GM18526 (cell line): ENCODE results near the gene TBX19.

Experiments
- POLR2A ChIP-seq: IDR thresholded peaks from 3 replicates; pipeline ENCODE4 v1.6.1; 2011; ENCODE audit not compliant: insufficient read length; ENCODE audit errors: extremely low read depth

The TBX19 gene

DNA sequence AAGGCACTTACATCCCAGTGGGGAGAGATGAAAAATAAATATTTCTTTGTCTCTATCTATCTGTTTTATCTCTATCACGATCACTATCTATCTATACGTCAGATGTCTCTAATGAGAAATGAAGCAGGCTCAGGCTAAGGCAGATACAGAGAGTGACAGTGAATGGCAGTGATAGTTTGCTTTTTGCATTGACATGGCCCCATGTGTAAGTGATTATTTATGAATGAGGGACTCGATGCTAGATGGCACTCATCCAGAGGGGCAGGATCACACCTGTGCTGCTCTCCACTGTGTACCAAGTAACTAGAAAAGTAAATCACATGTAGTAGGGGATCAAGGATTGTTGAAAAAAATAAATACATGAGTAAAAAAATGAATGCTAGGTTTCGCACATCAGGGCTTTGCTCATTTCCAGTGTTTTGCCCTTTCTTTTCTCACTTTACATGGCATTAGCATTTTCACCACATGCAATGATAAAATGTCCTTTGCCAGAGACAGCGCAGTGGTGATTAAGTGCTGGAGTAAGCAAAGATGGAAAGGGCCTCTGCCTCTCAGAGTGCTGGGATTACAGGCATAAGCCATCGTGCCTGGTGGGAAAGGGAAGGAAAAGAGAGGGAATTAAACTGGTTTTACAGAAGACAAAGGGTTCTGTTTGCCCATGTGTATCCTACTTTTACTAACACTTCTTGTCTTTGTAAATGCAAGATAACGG lies 16.5 kb downstream of the TBX19 start:
- TF ChIP-seq POLR2A, result no peak

DNA sequence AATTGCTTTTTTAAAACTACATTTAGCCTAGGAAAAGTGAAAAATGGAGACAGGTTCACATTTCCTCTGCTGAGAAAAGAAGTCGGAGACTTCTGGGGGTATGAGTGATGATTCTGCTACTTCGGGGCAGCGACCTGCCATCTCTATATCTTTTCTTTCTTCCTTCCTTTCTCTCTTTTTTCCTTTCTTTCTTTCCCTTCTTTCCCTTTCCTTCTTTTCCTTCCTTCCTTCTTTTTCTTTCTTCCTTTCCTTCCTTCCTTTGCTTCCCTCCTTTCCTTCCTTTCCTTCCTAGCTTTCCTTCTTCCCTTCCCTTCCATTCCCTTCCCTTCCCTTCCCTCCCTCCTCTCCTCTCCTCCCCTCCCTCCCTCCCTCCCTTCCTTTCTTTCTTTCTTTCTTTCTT lies 17.8 kb downstream of the TBX19 start:
- TF ChIP-seq POLR2A, result no peak

DNA sequence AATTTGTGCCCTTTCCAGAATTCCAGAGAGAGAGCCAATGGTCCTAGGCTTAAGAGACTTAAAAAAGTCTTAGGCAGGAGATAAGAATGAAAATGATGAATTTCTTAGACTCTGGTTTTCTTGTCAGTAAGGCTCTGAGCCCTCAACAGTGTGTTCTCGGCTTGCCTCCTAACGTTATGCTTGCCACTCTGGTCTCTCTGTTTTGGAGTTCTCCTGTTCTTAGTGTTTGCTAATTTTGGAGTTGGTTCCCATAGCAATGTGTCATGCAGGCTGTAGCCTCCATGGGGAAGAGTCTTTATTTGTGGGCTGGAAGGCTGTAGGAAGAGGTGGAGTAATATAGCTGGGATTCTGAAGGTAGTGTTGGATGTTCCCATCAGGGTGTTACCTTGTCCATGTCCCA lies 19.9 kb downstream of the TBX19 start:
- TF ChIP-seq POLR2A, result no peak

DNA sequence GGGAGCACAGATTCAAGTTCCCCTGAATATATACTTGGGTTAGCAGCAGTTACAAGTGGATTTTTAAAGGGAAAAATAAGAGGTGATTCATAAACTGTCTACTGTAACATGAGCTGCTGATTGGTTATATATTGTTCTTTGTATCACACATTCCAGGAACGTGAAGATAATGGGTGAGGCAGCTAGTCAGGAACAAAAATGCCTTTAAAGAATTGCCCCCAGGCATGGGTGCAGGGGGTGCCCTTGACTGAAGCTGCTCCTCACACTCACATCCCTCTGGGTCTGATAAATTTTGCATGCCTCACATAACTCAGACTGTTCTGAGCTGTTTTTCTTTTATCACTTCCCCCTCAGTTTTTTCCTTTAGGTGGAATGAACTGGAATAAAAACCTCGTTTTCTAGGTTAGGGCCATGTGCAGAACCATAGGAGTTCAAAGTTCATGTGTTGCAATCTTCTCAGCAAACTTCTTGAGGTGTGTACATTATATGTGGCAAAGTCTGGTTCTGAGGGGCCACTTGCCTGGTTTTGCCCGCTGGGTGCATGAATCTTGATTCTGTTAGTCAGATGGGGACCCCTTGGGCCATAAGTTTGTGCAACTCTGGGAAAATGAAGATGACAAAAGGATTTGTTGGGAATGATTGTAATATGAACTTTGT lies 21.1 kb downstream of the TBX19 start:
- no peak for TF ChIP-seq POLR2A

DNA sequence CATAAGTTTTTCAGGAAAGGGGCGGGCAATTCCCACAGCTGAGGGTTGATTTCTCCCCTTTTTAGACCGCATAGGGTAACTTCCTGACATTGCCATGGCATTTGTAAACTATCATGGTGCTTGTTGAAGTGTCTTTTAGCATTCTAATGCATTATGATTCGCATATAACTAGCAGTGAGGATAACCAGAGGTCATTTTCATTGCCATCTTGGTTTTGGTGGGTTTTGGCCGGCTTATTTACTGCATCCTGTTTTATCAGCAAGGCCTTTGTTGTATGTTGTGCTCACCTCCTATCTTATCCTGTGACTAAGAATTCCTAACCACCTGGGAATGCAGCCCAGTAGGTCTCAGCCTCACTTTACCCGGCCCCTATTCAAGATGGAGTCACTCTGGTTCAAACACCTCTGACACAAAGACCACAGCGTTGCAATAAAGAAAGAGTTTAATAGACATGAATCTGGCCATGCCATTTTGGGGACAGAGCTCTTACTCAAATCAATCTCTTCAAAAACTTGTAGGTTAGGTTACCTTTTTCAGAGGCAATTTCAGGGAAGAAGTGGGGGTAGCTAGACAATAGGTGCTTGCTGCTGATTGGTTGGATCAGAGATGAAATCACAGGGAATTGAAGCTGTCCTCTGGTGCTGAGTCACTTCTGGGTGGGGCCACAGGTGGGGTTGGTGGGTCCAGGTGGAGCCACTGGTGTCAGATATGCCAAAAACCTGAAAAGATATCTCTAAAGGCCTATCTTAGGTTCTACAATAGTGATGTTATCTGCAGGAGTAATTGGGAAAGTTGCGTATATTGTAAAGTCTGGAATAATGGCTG lies 23.3 kb downstream of the TBX19 start:
- TF ChIP-seq POLR2A, result no peak

DNA sequence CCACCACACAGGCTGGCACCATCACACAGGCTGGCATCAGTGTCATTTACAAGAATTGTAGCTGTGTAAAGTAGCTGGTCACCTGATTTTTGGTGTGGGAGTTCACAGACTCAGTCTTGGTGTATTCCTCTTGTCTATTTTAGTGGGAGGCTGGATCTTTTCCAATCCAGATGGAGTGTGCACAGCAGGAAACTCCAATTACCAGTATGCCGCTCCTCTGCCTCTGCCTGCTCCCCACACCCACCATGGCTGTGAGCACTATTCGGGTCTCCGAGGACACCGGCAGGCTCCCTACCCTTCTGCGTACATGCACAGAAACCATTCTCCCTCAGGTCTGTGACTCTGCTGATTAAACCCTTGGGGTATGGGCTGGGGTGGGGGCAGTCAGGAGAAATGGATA lies 24.2 kb downstream of the TBX19 start:
- no peak for TF ChIP-seq POLR2A

DNA sequence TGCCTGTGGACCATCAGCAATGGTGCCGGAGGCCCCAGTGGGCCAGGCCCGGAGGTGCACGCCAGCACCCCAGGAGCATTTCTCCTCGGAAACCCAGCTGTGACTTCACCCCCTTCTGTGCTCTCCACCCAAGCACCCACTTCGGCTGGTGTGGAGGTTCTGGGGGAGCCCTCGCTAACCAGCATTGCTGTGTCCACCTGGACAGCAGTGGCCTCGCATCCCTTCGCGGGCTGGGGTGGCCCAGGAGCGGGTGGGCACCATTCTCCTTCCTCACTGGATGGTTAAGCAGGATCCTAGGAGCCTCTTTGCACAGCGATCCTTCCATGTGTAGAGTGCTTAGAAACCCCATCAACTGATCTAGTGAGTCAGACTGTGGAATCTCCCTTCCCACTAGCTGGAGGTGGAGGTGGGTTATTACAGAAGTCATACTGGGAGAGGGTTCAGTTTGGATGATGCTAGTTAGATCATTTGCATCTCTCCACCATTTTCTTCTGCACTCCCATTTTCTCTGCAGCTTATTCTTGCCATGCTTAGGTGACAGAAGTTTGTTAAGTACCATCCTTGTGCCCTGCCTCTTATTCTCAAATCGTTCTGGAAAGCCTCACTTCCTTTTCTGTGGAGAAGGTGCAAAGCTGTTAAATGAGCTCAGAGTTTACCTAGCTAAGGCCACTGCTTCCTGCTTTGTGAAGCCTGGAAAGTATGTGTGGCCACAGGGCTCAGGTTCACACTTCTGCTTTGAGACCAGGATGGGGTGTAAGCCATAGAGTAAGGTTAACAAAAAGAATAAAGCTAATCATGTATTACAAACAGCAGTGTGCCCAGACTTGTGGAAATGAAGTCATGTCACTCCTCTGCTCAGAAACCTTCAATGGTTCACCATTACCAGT lies 32.3 kb downstream of the TBX19 start:
- TF ChIP-seq POLR2A, result no peak

DNA sequence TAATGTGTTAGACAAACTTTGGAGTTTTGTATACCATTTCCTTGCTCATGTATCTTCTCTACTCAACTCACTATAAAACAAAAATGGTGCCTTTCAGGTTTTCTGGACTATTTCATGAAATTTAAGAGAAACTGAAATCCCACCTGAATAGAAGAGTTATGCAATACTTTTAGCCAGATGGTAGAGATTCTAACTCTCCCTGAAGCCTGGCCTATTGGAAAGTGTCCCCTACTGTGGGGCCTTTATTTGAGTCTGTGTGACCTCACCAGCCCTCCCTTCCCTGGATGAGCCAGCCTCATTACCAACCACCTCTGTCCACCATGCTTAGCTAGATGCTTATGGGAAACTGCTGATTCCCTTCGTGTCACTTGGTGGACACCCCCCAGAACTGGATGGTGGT lies 35.5 kb downstream of the TBX19 start:
- no peak for TF ChIP-seq POLR2A

DNA sequence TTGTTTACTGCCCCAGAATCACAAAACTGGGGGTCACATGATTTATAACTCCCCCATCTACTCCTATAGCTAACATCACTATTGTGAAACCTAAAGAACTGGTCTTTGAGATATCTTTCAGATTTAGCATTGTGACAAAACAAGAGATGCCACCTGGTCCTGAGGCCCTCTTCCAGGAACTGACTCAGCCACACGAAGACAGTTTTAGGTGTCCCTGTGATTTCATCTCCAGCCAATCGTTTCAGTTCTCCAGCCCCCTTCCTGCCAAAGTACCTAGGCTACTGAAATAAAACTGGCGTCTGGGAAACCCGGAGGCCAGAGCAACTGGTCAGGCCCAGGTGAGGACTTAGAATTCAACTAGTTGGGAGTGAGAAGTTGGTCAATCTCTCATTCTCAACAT lies 36.6 kb downstream of the TBX19 start:
- TF ChIP-seq POLR2A, result no peak

DNA sequence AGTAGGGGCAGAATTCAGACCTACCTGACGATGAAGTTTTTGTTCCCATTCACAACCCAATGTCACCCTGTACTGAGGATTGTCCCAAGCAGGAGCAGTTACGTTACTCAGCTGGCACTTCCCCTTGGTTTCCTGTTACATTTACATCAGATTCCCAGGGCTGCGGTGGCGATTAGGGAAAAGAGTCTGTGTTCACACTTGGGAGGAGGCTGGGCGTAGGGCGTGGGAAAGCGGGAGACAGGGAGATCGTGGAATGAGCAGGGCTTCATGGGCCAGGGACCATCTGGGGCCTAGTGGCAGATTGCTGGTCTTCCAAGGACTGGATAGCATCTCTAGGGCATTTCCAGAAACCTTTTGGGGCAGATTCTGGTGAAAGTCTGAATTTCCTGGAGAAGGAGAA lies 39.0 kb downstream of the TBX19 start:
- no peak for TF ChIP-seq POLR2A

DNA sequence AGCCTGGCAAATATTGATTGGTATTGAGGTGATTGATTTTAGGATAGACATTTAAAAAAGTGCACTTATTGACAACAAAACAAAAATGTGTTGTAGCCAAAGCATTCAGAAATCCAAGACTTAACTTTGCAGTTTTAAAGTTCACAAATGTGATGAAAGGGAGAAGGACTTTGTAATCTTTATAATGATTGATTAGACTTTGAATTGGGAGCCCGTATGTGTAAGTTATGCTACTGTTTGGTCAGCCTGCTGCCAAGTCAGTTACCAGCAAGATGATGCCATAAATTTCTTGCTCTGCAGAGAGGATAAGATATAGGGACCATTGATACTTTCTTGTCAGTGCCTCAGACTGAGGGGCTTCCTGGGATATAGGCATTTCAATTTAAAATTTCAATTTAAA lies 39.5 kb downstream of the TBX19 start:
- no peak for TF ChIP-seq POLR2A

DNA sequence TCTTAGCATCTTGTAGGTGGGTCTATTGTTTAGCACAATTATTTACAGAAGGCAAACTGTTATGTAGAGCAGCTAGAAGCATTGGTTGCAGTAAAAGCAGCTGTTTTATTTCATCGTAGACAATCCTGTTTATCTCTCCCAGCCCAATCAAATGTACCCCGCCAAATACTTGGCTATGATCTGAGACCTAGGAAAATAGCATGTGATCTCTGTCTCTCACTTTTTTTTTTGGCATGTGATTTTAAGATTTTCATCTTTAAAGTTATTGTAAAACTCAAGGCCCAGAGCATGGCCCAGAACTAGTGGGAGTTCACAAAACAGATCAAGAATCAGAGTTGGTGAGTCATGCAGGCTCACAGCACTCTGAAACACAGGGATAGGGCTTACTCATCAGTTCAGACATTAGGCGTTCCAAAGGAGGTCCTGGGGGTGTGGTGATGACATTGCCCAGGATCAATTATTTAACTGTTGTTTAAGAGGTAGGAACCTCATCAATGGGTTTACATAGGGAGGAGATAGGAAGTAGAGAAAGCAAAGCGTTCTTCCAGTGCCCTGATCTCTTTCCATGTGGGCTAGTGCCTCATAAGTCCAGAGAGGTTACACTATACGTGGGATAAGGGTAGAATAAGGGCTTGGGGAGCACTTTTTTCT lies 40.2 kb downstream of the TBX19 start:
- no peak for TF ChIP-seq POLR2A

DNA sequence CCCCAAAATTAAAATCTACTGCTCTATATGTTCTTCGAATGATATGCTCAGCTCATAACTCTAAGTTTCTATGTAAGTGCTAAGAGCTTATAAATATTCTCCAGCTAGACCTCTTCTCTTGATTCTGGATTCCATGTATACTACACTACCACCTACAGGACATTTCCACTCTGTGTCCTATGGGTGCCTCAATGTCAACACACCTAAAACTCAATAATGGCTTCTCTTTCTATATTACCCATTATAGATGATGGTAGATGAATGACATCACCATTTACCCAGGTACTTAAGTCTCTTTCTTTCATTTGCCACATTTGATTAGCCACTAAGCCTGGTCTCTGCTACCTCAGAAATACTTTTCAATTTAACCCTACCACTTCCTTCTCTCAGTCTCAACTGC lies 41.3 kb downstream of the TBX19 start:
- TF ChIP-seq POLR2A, result no peak

DNA sequence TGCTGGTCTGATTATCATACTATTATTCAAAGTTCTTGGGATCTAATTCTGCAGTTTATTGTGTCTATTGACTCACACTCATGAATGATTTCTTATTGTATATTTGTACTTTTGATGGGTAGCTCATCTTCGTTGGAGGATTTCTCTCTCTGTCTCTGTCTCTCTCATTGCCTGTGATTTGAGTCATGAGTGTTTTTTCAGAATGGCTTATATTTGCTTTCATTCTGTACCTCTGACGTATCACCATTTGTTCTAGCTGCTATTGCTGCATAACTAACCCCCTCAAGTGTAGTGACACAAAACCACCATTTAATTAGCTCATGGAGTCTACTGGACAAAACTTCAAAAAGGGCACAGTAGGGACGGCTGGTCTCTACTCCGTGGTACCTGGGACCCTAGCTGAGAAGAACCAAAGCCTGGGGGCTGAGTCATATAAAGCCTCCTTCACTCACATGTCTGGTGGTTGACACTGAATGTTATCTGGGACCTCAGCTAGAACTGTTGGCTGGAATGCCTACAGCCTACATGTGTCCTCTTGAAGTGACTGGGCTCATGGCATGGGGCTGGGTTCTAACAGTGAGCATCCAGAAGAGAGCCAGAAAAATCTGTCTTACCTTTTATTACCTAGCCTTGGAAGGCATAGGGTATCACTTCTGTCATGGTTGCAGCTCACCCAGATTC lies 44.2 kb downstream of the TBX19 start:
- no peak for TF ChIP-seq POLR2A
